Glutamatergic neuron (in vitro differentiated cells): ENCODE data around the gene NCF4. TPM values are rescaled to one million over a fixed set of nuclear protein-coding genes. Genes with fewer than 3 reads are reported as not detected.

Experiments used
- DNase-seq: peaks from one replicate; pipeline ENCODE4 v3.0.0; 2022
- H3K27ac Mint-ChIP-seq: one replicate; pipeline ENCODE4 v1.8.0; 2020; ENCODE audit warnings: mild to moderate bottlenecking, mixed read lengths, inconsistent platforms; ENCODE audit not compliant: unreplicated experiment
- H3K27me3 Mint-ChIP-seq: one replicate; pipeline ENCODE4 v1.8.0; 2020; ENCODE audit warnings: mild to moderate bottlenecking, moderate library complexity, mixed read lengths, inconsistent platforms; ENCODE audit not compliant: unreplicated experiment
- H3K36me3 Mint-ChIP-seq: one replicate; pipeline ENCODE4 v1.8.0; 2020; ENCODE audit warnings: mild to moderate bottlenecking, mixed read lengths, inconsistent platforms; ENCODE audit not compliant: unreplicated experiment
- H3K4me1 Mint-ChIP-seq: one replicate; pipeline ENCODE4 v1.8.0; 2020; ENCODE audit warnings: mild to moderate bottlenecking, low read depth, mixed read lengths, inconsistent platforms; ENCODE audit not compliant: unreplicated experiment
- H3K4me3 Mint-ChIP-seq: one replicate; pipeline ENCODE4 v1.8.0; 2020; ENCODE audit warnings: mild to moderate bottlenecking, mixed read lengths, inconsistent platforms; ENCODE audit not compliant: unreplicated experiment
- H3K9me3 Mint-ChIP-seq: one replicate; pipeline ENCODE4 v1.8.0; 2020; ENCODE audit warnings: mild to moderate bottlenecking, moderate library complexity, mixed read lengths, inconsistent platforms; ENCODE audit not compliant: unreplicated experiment
- total RNA-seq: library from RNA; stranded (reverse); fragmentation: NEBNext Ultra II Directional; extraction: Animal tissue kit (Norgen Biotek cat#: 25700); gene quantifications from one replicate; pipeline ENCODE4 v1.2.1, GENCODE V29; 2021; ENCODE audit not compliant: unreplicated experiment
- TF ChIP-seq, protein P1 (sequence below): fragments of 200-600 bp; sonication (generic); IDR thresholded peaks from one replicate; pipeline ENCODE4 v1.5.0; 2021; ENCODE audit not compliant: partially characterized antibody, unreplicated experiment

The NCF4 gene
- total RNA-seq, 1 donor from 2014 or later, result not detected

DNA sequence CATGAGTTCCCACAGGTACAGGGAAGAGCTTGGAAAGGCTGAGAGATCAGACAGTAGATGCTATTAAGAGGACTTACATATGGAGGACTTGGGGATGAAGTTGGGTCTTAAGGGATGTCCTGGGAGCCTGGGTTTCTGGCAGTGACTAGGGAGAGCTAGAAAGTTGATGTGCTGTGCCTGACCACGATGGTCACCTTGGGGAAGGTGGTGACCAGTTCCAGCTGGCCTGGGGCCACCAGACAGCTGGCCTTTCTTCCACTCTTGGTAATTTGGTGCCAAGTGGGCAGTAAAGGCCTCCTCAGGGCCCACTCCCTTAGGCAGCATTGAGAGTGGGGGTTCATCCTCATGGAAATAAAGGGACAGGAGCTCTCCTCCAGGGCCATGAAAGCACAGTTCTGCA is 38.7 kb downstream of the NCF4 start:
- H3K36me3 Mint-ChIP-seq, result peaks cover 5% of the 10 kb centered on the region
- peaks cover 4% of the 10 kb centered on the region for H3K4me1 Mint-ChIP-seq
- DNase-seq, result no peak
- H3K4me3 Mint-ChIP-seq, result no peak overlapping the region
- TF ChIP-seq, protein P1, sequence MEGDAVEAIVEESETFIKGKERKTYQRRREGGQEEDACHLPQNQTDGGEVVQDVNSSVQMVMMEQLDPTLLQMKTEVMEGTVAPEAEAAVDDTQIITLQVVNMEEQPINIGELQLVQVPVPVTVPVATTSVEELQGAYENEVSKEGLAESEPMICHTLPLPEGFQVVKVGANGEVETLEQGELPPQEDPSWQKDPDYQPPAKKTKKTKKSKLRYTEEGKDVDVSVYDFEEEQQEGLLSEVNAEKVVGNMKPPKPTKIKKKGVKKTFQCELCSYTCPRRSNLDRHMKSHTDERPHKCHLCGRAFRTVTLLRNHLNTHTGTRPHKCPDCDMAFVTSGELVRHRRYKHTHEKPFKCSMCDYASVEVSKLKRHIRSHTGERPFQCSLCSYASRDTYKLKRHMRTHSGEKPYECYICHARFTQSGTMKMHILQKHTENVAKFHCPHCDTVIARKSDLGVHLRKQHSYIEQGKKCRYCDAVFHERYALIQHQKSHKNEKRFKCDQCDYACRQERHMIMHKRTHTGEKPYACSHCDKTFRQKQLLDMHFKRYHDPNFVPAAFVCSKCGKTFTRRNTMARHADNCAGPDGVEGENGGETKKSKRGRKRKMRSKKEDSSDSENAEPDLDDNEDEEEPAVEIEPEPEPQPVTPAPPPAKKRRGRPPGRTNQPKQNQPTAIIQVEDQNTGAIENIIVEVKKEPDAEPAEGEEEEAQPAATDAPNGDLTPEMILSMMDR, result no peak
- H3K27ac Mint-ChIP-seq, result no peak overlapping the region
- peaks cover 6% of the 10 kb centered on the region for H3K27me3 Mint-ChIP-seq
- H3K9me3 Mint-ChIP-seq, result peaks cover 6% of the 10 kb centered on the region

- Mint-ChIP-seq H3K9me3 (peaks cover 3% of the 10 kb centered on the region), H3K4me1 (peaks cover 4% of the 10 kb centered on the region), H3K27ac (no peak overlapping the region), H3K36me3 (peaks cover 5% of the 10 kb centered on the region), H3K27me3 (peaks cover 6% of the 10 kb centered on the region), H3K4me3 (no peak overlapping the region)
- DNase-seq, result no peak
- TF ChIP-seq, protein P1, result no peak
These were observed 39.4 kb downstream of the NCF4 start for GRCh38 chr22:36900225-36900624.

- Mint-ChIP-seq H3K27ac (no peak overlapping the region), H3K9me3 (no peaks in the 10 kb centered on the region)
- no peak for DNase-seq
These were observed 40.1 kb downstream of the NCF4 start for GRCh38 chr22:36900880-36901279.

DNA sequence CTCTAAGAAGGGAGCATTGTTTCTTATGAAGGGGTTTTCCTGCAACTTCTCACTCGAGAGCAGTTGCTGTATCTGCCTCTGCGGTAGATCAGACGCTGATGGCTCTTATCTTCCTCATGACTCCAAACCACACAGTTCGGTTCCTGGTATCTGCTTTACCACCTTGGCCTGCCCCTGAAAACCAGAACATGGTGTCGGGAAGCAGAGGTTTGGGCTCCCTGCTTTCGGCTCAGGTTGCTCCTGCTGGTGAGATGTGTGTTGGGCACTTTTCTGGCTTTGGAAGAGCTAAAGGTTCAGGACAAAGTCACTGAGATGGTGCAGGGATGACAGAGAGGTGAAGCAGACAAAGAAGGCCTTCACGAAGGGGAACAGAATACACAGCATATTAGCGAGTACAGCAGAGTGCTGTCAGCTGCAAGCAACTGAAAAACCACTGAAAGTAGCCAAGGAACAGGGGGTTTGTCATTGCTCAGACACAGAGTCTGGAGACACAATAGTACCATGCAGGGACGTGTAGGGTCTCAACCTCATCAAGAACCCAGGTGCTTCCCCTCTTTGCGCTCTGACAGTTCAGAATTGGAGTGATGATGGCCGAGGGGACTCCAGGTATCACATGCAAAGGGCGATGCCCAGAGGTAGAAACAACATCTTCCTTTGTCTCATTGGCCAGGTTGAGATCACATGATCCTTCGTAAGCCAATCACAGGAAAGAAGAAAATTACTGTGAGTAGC is 40.8 kb downstream of the NCF4 start:
- Mint-ChIP-seq H3K4me1 (peaks cover 4% of the 10 kb centered on the region), H3K36me3 (peaks cover 5% of the 10 kb centered on the region), H3K27ac (no peak overlapping the region), H3K9me3 (no peaks in the 10 kb centered on the region), H3K4me3 (no peak overlapping the region), H3K27me3 (peaks cover 6% of the 10 kb centered on the region)
- no peak for DNase-seq
- TF ChIP-seq, protein P1, result no peak

More at GRCh38 chr22:36900880-36901279, 40.1 kb downstream of the NCF4 start:
- TF ChIP-seq, protein P1, result no peak
- peaks cover 6% of the 10 kb centered on the region for H3K27me3 Mint-ChIP-seq
- H3K36me3 Mint-ChIP-seq, result peaks cover 5% of the 10 kb centered on the region
- H3K4me3 Mint-ChIP-seq, result no peak overlapping the region
- H3K4me1 Mint-ChIP-seq, result peaks cover 4% of the 10 kb centered on the region

DNA sequence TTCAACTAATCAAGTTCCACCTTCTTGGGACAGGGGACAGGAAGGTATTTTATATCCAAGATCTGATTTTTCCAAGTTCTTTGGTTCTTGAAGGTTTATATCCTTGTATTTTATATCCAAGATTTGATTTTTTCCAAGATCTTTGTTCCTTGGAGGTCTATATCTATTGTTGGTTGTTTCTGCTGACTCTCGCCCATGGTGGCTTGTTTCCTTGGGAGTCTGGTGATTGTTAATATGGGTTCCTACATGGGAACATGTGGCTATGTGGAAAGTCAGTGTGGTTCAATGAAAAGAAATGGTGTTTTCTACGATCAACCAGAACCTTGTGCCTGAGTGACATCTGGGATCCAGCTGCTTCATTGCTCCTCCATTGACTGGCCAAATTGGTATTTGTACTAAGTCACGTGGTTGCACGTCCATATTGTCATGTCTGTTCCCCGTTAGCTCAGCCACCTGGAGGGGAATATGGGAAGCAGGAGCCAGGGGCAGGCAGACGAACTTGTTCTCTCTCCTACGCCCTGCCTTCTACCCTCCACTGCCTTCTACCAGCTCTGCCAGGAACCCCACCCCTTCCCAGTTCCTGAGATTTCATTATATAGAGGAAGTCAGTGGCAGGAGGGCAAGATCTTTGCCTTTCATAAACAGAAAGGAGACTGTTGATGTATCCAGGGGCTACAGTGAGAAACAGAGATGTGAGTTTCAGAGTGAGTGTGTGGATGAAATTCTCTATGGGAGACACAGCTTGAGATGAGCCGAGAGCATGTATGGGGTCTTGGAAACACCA is 41.5 kb downstream of the NCF4 start:
- no peak for DNase-seq
- H3K4me3 Mint-ChIP-seq, result no peak overlapping the region
- TF ChIP-seq, protein P1, result no peak
- H3K4me1 Mint-ChIP-seq, result peaks cover 4% of the 10 kb centered on the region
- H3K36me3 Mint-ChIP-seq, result peaks cover 5% of the 10 kb centered on the region
- H3K27ac Mint-ChIP-seq, result peak overlapping the region; percentile 17
- H3K9me3 Mint-ChIP-seq, result no peaks in the 10 kb centered on the region
- peaks cover 6% of the 10 kb centered on the region for H3K27me3 Mint-ChIP-seq
